Naive thymus-derived CD4-positive, alpha-beta T cell (primary cell): ENCODE data around the gene FBXO38. TPM values are rescaled to one million over a fixed set of nuclear protein-coding genes. Genes with fewer than 3 reads are reported as not detected.
A peak's percentile ranks its signal among the peaks of the same experiment; 100 is the strongest.

Source experiments
- ATAC-seq: fragments of 150-1000 bp; cut with Tn5 transposase; 2 replicates; pipeline ENCODE4 v1.10.0; 2021; ENCODE audit warnings: mild to moderate bottlenecking, moderate library complexity
- CTCF ChIA-PET: fragments of 350-600 bp; sonication (Branson Sonifier 250); formaldehyde crosslinking; loops from one replicate; lab custom pipeline; 2021; ENCODE audit warnings: antibody characterized with exemption; lab: Charles Lee
- POLR2A ChIA-PET: fragments of 350-600 bp; sonication (Branson Sonifier 250); formaldehyde crosslinking; loops from one replicate; lab custom pipeline; 2021; ENCODE audit warnings: antibody characterized with exemption, inconsistent platforms; lab: Charles Lee
- DNase-seq, 9 donors: peaks; one replicate each; pipeline versions ENCODE4 v3.0.0 to v3.0.0-alpha.2; 2020 to 2022; ENCODE audit warnings: mixed read lengths in 1 of 9
- H3K27ac ChIP-seq: one replicate; pipeline ENCODE4 v1.7.0; 2013; ENCODE audit warnings: mild to moderate bottlenecking, low read depth, low read length, moderate library complexity
- H3K27me3 ChIP-seq, 2 donors: one replicate each; pipeline ENCODE4 v1.7.0; 2013; ENCODE audit warnings: low read length in 2 of 2, mild to moderate bottlenecking in 2 of 2, moderate library complexity in 2 of 2; ENCODE audit not compliant: control insufficient read depth in 2 of 2, insufficient read depth in 2 of 2
- H3K36me3 ChIP-seq, 3 experiments: 1 replicate in 2 of 3; 2 replicates in 1 of 3; pipeline ENCODE4 v1.7.0; 2013; ENCODE audit warnings: low read length in 3 of 3, mild to moderate bottlenecking in 3 of 3, moderate library complexity in 1 of 3; ENCODE audit not compliant: insufficient read depth in 3 of 3, control insufficient read depth in 2 of 3
- H3K4me1 ChIP-seq, 2 donors: one replicate each; pipeline ENCODE4 v1.7.0; 2013; ENCODE audit warnings: low read length in 2 of 2, mild to moderate bottlenecking in 2 of 2, moderate library complexity in 1 of 2; ENCODE audit not compliant: control insufficient read depth in 2 of 2, insufficient read depth in 2 of 2
- H3K4me3 ChIP-seq: 2 replicates; pipeline ENCODE4 v1.7.0; 2013; ENCODE audit warnings: mild to moderate bottlenecking, low read length
- H3K9me3 ChIP-seq, 3 experiments: 1 replicate in 2 of 3; 2 replicates in 1 of 3; pipeline ENCODE4 v1.7.0; 2013; ENCODE audit warnings: low read length in 3 of 3; ENCODE audit not compliant: control insufficient read depth in 2 of 3
- H3K27ac Mint-ChIP-seq, 9 donors: one replicate each; pipeline ENCODE4 v1.8.0; 2020 to 2022; ENCODE audit warnings: mixed read lengths in 9 of 9, mild to moderate bottlenecking in 8 of 9, moderate library complexity in 5 of 9, inconsistent platforms in 2 of 9
- H3K27me3 Mint-ChIP-seq, 5 donors: one replicate each; pipeline ENCODE4 v1.8.0; 2021 to 2022; ENCODE audit warnings: mixed read lengths in 5 of 5, mild to moderate bottlenecking in 1 of 5
- H3K36me3 Mint-ChIP-seq, 5 donors: one replicate each; pipeline ENCODE4 v1.8.0; 2020 to 2022; ENCODE audit warnings: mixed read lengths in 5 of 5, mild to moderate bottlenecking in 3 of 5, inconsistent platforms in 1 of 5
- H3K4me1 Mint-ChIP-seq, 7 donors: one replicate each; pipeline ENCODE4 v1.8.0; 2020 to 2022; ENCODE audit warnings: mixed read lengths in 7 of 7, mild to moderate bottlenecking in 3 of 7, inconsistent platforms in 1 of 7
- H3K4me3 Mint-ChIP-seq, 10 donors: one replicate each; pipeline ENCODE4 v1.8.0; 2020 to 2022; ENCODE audit warnings: mild to moderate bottlenecking in 10 of 10, mixed read lengths in 10 of 10, moderate library complexity in 6 of 10, inconsistent platforms in 2 of 10
- H3K9me3 Mint-ChIP-seq, 11 donors: one replicate each; pipeline ENCODE4 v1.8.0; 2020 to 2022; ENCODE audit warnings: mixed read lengths in 11 of 11, mild to moderate bottlenecking in 4 of 11, inconsistent platforms in 1 of 11, moderate library complexity in 1 of 11
- intact Hi-C, 2 donors: fragments of 100-400 bp; cut with micrococcal nuclease; formaldehyde crosslinking; loops; one replicate each; pipeline ENCODE4 v1.15.1; 2023
- polyA plus RNA-seq, 2 donors: library from polyadenylated mRNA; unstranded; fragments of 300-500 nt; fragmentation: Illumina TruSeq; gene quantifications; one replicate each; pipeline ENCODE4 v1.2.3, GENCODE V29; 2021
- total RNA-seq, 6 experiments: library from RNA in 5 of 6; stranded (reverse) in 5 of 6; gene quantifications; 1 replicate in 5 of 6; 2 replicates in 1 of 6; pipeline ENCODE4 v1.2.3 and lab custom pipeline; 2021 to 2026

The FBXO38 gene
- total and polyA plus RNA-seq, 7 experiments from 2014 or later = 16.7 to 80.0 (median 62.1) TPM

DNA sequence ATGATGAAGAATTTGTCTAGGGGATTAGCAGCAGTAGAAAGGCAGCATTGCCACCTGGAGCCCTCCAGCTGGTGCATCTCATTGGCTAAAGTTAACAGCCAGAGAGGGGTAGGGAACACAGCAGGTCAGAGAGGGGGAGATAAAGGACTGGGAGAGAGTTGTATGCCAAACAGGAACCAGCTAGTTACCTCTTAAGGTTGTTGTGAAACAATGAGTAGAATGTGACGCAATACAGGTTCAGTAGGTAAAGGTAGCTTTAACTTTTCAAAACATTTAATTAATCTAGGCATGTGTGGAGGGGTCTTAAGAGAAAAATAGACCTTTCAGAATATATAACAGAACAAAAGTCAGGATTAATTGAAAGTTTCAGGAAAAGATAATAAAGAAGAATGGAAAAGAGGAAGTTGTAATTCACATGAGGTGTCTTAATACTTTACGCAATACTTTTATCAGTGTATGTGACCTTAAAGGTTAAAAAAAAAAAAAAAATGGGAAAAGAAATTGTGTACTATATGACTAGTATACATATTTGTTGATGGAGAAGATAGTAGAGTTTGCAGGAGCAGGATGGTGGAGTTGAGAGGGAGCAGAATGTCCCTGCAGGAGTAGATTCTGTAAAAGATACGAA is 14.3 kb downstream of the FBXO38 start:
- ChIA-PET CTCF (interaction anchor here (0.6 to 0.7 kb wide), 2 partner anchors 22 to 130 kb away, joined by 3 to 5 read pairs; no protein-coding TSS in a partner anchor), POLR2A (no interaction called here)
- H3K27me3 ChIP-seq = no peaks in the 10 kb centered on the region
- H3K9me3 ChIP-seq = no peaks in the 10 kb centered on the region
- Mint-ChIP-seq H3K27me3 (no peaks in the 10 kb centered on the region), H3K9me3 (no peaks in the 10 kb centered on the region), H3K36me3 (peaks cover 0 to 34% (median 24%) of the 10 kb centered on the region in 5 donors), H3K27ac (peak overlapping the region in 6 of 9 donors; percentile 11 to 82 (median 40)), H3K4me3 (no peak overlapping the region), H3K4me1 (peaks cover 32 to 80% (median 58%) of the 10 kb centered on the region in 7 donors)
- H3K27ac ChIP-seq = no peak overlapping the region
- H3K36me3 ChIP-seq = peaks cover 18 to 60% (median 38%) of the 10 kb centered on the region in 3 experiments
- H3K4me1 ChIP-seq = no peaks in the 10 kb centered on the region
- intact Hi-C loops = loop anchor here in 1 of 2 donors (2.0 to 5.0 kb wide), 2 partner anchors 13 to 44 kb away; no protein-coding TSS in a partner anchor
- ATAC-seq = no peak
- DNase-seq = no peak
- no peak overlapping the region for H3K4me3 ChIP-seq

GRCh38 chr5:148398698-148399121 is 15.0 kb downstream of the FBXO38 start:
- DNase-seq (no peak), ATAC-seq (no peak)
- Mint-ChIP-seq H3K27ac (peak overlapping the region in 3 of 9 donors; percentile 17 to 53 (median 22)), H3K4me3 (no peak overlapping the region), H3K9me3 (no peaks in the 10 kb centered on the region), H3K4me1 (peaks cover 35 to 74% (median 58%) of the 10 kb centered on the region in 7 donors), H3K36me3 (peaks cover 0 to 35% (median 28%) of the 10 kb centered on the region in 5 donors), H3K27me3 (no peaks in the 10 kb centered on the region)
- Histone ChIP-seq H3K27ac (no peak overlapping the region), H3K9me3 (no peaks in the 10 kb centered on the region), H3K27me3 (no peaks in the 10 kb centered on the region), H3K36me3 (peaks cover 22 to 66% (median 38%) of the 10 kb centered on the region in 3 experiments), H3K4me3 (no peak overlapping the region), H3K4me1 (no peaks in the 10 kb centered on the region)
- ChIA-PET CTCF (interaction anchor here (0.6 to 0.7 kb wide), 2 partner anchors 21 to 131 kb away, joined by 3 to 5 read pairs; no protein-coding TSS in a partner anchor), POLR2A (no interaction called here)
- intact Hi-C loops = loop anchor here in 1 of 2 donors (2.0 to 5.0 kb wide), 2 partner anchors 14 to 44 kb away; no protein-coding TSS in a partner anchor

- DNase-seq = no peak
- H3K4me1 ChIP-seq = no peaks in the 10 kb centered on the region
- Mint-ChIP-seq H3K9me3 (no peaks in the 10 kb centered on the region), H3K27ac (peak overlapping the region in 7 of 9 donors; percentile 1 to 74 (median 30)), H3K4me3 (no peak overlapping the region), H3K4me1 (peaks cover 30 to 57% (median 49%) of the 10 kb centered on the region in 7 donors), H3K27me3 (no peaks in the 10 kb centered on the region), H3K36me3 (peaks cover 9 to 47% (median 39%) of the 10 kb centered on the region in 5 donors)
- H3K27ac ChIP-seq = no peak overlapping the region
- intact Hi-C loops = loop anchor here in 1 of 2 donors (2.0 kb wide), 1 partner anchor 17 kb away; no protein-coding TSS in a partner anchor
- H3K9me3 ChIP-seq = no peaks in the 10 kb centered on the region
- no peak overlapping the region for H3K4me3 ChIP-seq
- ATAC-seq = peak; percentile 60
- no peaks in the 10 kb centered on the region for H3K27me3 ChIP-seq
- peaks cover 27 to 70% (median 31%) of the 10 kb centered on the region in 3 experiments for H3K36me3 ChIP-seq
- ChIA-PET POLR2A (no interaction called here), CTCF (no interaction called here)
These were observed 17.8 kb downstream of the FBXO38 start for GRCh38 chr5:148401604-148402003.

DNA sequence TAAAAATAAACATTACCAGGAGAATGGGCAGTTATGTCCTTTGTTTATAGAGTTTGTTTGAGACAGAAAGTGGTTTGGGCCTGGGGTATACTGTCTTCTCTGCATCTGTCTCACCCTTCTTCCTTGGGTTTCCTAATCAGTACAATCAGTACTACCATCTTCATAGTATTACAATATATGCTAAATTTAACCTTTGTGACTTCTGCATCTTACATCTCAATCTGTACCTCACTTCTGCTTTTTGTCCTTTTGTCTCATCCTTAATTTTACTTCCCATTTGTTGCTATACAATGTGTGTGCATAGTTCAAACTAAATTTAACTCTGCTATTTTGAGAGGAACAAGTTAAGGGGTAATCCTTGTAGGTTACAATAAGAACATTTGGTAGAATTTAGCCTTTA is 19.6 kb downstream of the FBXO38 start:
- Histone ChIP-seq H3K9me3 (no peaks in the 10 kb centered on the region), H3K4me1 (no peaks in the 10 kb centered on the region), H3K27ac (no peak overlapping the region), H3K36me3 (peaks cover 27 to 78% (median 31%) of the 10 kb centered on the region in 3 experiments), H3K4me3 (no peak overlapping the region), H3K27me3 (no peaks in the 10 kb centered on the region)
- Mint-ChIP-seq H3K27ac (peak overlapping the region in 3 of 9 donors; percentile 6 to 62 (median 36)), H3K9me3 (no peaks in the 10 kb centered on the region), H3K27me3 (no peaks in the 10 kb centered on the region), H3K36me3 (peaks cover 9 to 46% (median 39%) of the 10 kb centered on the region in 5 donors), H3K4me1 (peaks cover 26 to 47% (median 40%) of the 10 kb centered on the region in 7 donors), H3K4me3 (no peak overlapping the region)
- ATAC-seq (peak; percentile 86), DNase-seq (no peak)
- intact Hi-C loops = no loop called here
- ChIA-PET POLR2A (no interaction called here), CTCF (interaction anchor here (1.3 kb wide), 1 partner anchor 13 kb away, joined by 6 read pairs; no protein-coding TSS in a partner anchor)

- H3K9me3 Mint-ChIP-seq = no peaks in the 10 kb centered on the region
- H3K36me3 ChIP-seq = peaks cover 11 to 77% (median 30%) of the 10 kb centered on the region in 3 experiments
- intact Hi-C loops = no loop called here
- H3K4me1 ChIP-seq = no peaks in the 10 kb centered on the region
- no peaks in the 10 kb centered on the region for H3K9me3 ChIP-seq
- no peaks in the 10 kb centered on the region for H3K27me3 Mint-ChIP-seq
- H3K4me3 ChIP-seq = no peak overlapping the region
- no peak for ATAC-seq
- ChIA-PET POLR2A (no interaction called here), CTCF (interaction anchor here (1.1 kb wide), 1 partner anchor 36 kb away, joined by 3 read pairs; no protein-coding TSS in a partner anchor)
- no peak overlapping the region for H3K4me3 Mint-ChIP-seq
- H3K27ac ChIP-seq = no peak overlapping the region
- H3K27me3 ChIP-seq = no peaks in the 10 kb centered on the region
- no peak for DNase-seq
- H3K36me3 Mint-ChIP-seq = peaks cover 9 to 47% (median 41%) of the 10 kb centered on the region in 5 donors
- peaks cover 6 to 44% (median 30%) of the 10 kb centered on the region in 7 donors for H3K4me1 Mint-ChIP-seq
- H3K27ac Mint-ChIP-seq = no peak overlapping the region
These were observed 22.6 kb downstream of the FBXO38 start for GRCh38 chr5:148406406-148406805.

GRCh38 chr5:148408092-148408491 is 24.3 kb downstream of the FBXO38 start:
- intact Hi-C loops = no loop called here
- H3K4me1 Mint-ChIP-seq = peaks cover under 1 to 36% (median 22%) of the 10 kb centered on the region in 7 donors
- H3K4me1 ChIP-seq = no peaks in the 10 kb centered on the region
- no peaks in the 10 kb centered on the region for H3K27me3 Mint-ChIP-seq
- no peak overlapping the region for H3K4me3 ChIP-seq
- H3K27me3 ChIP-seq = no peaks in the 10 kb centered on the region
- POLR2A ChIA-PET = no interaction called here
- ATAC-seq = no peak
- no peaks in the 10 kb centered on the region for H3K9me3 Mint-ChIP-seq
- H3K27ac ChIP-seq = no peak overlapping the region
- H3K4me3 Mint-ChIP-seq = no peak overlapping the region
- H3K36me3 ChIP-seq = peaks cover 9 to 76% (median 22%) of the 10 kb centered on the region in 3 experiments
- H3K27ac Mint-ChIP-seq = peak overlapping the region in 2 of 9 donors; percentile 22 to 28
- DNase-seq = no peak
- H3K36me3 Mint-ChIP-seq = peaks cover 15 to 51% (median 46%) of the 10 kb centered on the region in 5 donors
- no peaks in the 10 kb centered on the region for H3K9me3 ChIP-seq
- CTCF ChIA-PET = no interaction called here
